ENCODE measurements around the gene HSPA9.

GRCh38 chr5:138615461-138615860, 40.3 kb upstream of the HSPA9 start:
- TF ChIP-seq POLR2AphosphoS5 (IDR thresholded peaks at IDR 0.05; ENCODE audit: borderline replicate concordance, low read depth, low read length) = no peak
- TF ChIP-seq EZH2 (IDR thresholded peaks at IDR 0.05) = no peak
- TF ChIP-seq FOXP2 (optimal IDR thresholded peaks at IDR 0.05; ENCODE audit: control extremely low read depth, extremely low read length, insufficient read depth) = no peak

Measured in SK-N-MC (cell line).